AG04449 (cell line): ENCODE data around the gene CYB5A.
"Not testable (repeated sequence)": the region's sequence is repeated elsewhere in the genome, so short reads cannot be mapped to it uniquely, and the experiment has no call there.

ENCODE experiments used
- CTCF ChIA-PET: fragments of 350-600 bp; formaldehyde crosslinking; extraction: SDS; loops from one replicate; lab custom pipeline; 2021; ENCODE audit warnings: antibody characterized with exemption; lab: Yijun Ruan, JAX
- POLR2A ChIA-PET: fragments of 400-600, 350-600 bp; formaldehyde crosslinking; extraction: SDS; loops from one replicate; lab custom pipeline; 2020; ENCODE audit warnings: antibody characterized with exemption, inconsistent platforms; lab: Yijun Ruan, JAX
- DNase-seq: peaks from one replicate; pipeline ENCODE4 v3.0.0-alpha.2; 2010; ENCODE audit warnings: low read depth, low spot score
- H3K4me3 ChIP-seq: 2 replicates; pipeline ENCODE4 v1.5.1; 2011; ENCODE audit warnings: low read depth, mild to moderate bottlenecking, control low read depth, low read length
- TF ChIP-seq, protein P1 (sequence below): IDR thresholded peaks from one replicate; pipeline ENCODE4 v1.5.1; 2011; ENCODE audit warnings: mild to moderate bottlenecking, moderate library complexity, low read length, control low read depth, inconsistent platforms; ENCODE audit not compliant: insufficient read depth; ENCODE audit errors: missing control alignments

The CYB5A gene

GRCh38 chr18:74286106-74286855, 5.5 kb downstream of the CYB5A start:
- no peak for DNase-seq
- ChIA-PET POLR2A (no interaction called here), CTCF (no interaction called here)
- H3K4me3 ChIP-seq: no peak overlapping the region
- TF ChIP-seq, protein P1, sequence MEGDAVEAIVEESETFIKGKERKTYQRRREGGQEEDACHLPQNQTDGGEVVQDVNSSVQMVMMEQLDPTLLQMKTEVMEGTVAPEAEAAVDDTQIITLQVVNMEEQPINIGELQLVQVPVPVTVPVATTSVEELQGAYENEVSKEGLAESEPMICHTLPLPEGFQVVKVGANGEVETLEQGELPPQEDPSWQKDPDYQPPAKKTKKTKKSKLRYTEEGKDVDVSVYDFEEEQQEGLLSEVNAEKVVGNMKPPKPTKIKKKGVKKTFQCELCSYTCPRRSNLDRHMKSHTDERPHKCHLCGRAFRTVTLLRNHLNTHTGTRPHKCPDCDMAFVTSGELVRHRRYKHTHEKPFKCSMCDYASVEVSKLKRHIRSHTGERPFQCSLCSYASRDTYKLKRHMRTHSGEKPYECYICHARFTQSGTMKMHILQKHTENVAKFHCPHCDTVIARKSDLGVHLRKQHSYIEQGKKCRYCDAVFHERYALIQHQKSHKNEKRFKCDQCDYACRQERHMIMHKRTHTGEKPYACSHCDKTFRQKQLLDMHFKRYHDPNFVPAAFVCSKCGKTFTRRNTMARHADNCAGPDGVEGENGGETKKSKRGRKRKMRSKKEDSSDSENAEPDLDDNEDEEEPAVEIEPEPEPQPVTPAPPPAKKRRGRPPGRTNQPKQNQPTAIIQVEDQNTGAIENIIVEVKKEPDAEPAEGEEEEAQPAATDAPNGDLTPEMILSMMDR: no peak

DNA sequence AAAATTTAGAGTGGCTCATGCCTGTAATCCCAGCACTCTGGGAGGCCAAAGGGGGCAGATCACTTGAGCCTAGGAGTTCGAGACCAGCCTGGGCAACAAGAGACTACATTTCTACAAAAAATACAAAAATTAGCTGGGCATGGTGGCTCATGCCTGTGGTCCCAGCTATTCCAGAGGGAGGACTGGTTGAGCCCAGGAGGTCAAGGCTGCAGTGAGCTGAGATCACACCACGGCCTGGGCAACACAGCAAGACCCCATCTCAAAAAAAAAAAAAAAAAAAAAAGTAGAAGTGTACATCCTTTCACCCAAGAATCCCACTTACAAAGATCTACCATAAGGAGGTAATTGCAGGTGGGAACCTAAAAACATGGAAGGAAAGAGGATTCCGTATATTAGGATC, 6.2 kb downstream of the CYB5A start:
- CTCF ChIA-PET, DNase-seq, POLR2A ChIA-PET, H3K4me3 ChIP-seq: not testable (repeated sequence)

DNA sequence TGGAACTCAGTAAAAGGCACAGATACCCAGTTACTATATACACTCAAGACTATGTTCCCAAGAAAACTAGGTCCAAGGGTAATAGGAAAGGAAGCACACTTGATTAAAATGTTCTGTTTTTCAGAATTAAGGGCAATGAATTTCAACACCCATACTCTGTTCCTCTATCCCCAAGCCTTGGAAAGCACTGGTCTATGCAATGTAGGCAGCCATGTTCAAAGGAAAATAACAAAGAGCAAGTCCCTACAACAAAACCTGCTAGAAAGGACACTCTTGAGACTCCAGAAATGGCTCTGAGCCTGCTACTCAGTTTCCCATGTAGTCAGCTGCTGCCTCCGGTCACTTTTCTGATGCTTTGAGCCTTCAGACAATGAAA, 6.8 kb downstream of the CYB5A start:
- ChIA-PET CTCF (no interaction called here), POLR2A (no interaction called here)
- TF ChIP-seq, protein P1: no peak
- DNase-seq: no peak
- no peak overlapping the region for H3K4me3 ChIP-seq

- POLR2A ChIA-PET: no interaction called here
- CTCF ChIA-PET: no interaction called here
- TF ChIP-seq, protein P1: no peak
- no peak for DNase-seq
- no peak overlapping the region for H3K4me3 ChIP-seq
These were observed 7.4 kb downstream of the CYB5A start for GRCh38 chr18:74284191-74284979.

DNA sequence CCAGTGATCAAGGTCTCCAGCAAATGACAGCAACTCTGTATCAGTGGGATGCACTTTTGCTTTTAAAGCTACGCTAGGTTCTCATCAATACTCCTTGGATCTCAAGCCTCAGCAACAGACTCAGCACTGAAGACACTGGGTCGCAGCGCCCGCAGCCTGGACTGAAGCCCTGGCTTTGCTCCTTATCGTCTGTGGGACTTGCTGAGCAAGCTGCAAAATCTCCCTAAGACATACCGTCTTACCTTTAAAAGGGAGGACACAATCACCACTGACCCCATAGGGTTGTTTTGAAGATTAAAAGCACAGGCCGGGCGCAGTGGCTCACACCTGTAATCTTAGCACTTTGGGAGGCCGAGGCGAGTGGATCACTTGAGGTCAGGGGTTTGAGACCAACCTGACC, 8.1 kb downstream of the CYB5A start:
- TF ChIP-seq, protein P1: no peak
- no peak overlapping the region for H3K4me3 ChIP-seq
- CTCF ChIA-PET: no interaction called here
- POLR2A ChIA-PET: no interaction called here
- no peak for DNase-seq

- DNase-seq: no peak
- ChIA-PET CTCF (no interaction called here), POLR2A (no interaction called here)
- TF ChIP-seq, protein P1: no peak
- H3K4me3 ChIP-seq: no peak overlapping the region
These were observed 8.8 kb downstream of the CYB5A start for GRCh38 chr18:74282755-74283554.
